ENCODE data around the gene FDX2. TPM values are rescaled to one million over a fixed set of nuclear protein-coding genes. Genes with fewer than 3 reads are reported as not detected.
A peak's percentile ranks its signal among the peaks of the same experiment; 100 is the strongest.

Gene FDX2
- total and polyA plus RNA-seq, 12 donors: 11.7 to 35.5 (median 17.4) TPM

DNA sequence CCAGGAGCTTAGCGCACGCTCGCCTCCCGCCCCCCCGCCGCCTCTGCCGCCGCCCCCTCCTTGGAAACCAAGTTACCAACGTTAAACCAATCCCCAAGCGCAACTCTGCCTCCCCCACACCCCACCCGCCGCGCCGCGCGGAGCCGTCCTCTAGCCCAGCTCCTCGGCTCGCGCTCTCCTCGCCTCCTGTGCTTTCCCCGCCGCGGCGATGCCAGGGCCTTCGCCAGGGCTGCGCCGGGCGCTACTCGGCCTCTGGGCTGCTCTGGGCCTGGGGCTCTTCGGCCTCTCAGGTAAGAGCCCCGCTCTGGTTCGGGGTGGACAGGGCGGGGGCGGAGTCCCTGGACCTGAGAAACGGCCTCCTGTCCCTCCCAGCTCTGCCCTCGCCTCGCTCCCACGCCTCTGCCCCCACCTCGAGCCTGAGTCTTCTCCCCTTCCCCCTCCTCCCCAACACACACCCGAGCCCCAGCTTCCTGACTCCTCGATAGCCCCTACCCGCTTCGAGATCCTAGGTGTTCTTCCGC, 25.9 kb downstream of the FDX2 start, which contains the start of gene ICAM5:
ICAM5 (plus strand) TSS at position 117 of the 521 bp plus-strand sequence; CDS start at position 209, 92 bp downstream.
- intact Hi-C loops (cut with DNase I): loop anchor here in 2 of 10 donors (5.0 kb wide), 2 partner anchors 37 to 42 kb away; partner anchors contain the start of gene RAVER1 (in 1 of the 2)
- ATAC-seq: no peak
- peaks cover 28 to 81% (median 78%) of the 10 kb centered on the region in 7 donors for H3K27me3 ChIP-seq

DNA sequence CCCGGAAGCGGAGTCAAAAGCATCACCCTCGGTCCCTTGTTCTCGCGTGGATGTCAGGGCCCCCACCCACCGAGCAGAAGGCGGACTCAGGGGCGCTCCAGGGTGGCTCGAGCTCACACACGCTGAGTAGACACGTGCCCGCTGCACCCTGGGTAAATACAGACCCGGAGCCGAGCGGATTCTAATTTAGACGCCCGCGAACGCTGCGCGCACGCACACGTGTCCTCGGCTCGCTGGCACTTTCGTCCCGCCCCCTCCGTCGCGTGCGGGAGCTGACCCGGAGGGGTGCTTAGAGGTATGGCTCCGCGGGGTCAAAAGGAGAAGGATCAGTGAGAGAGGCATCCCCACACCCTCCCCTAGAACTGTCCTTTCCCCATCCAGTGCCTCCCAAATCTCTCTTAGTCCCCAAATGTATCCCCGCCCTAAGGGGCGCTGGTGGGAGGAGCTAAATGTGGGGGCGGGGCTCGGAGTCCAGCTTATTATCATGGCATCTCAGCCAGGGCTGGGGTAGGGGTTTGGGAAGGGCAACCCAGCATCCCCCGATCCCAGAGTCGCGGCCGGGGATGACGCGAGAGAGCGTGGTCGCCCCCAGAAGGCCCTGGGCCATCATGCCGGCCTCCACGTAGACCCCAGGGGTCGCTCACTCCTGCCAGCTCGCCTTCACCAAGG, 26.5 kb downstream of the FDX2 start:
- intact Hi-C loops (cut with DNase I): loop anchor here in 2 of 10 donors (5.0 kb wide), 2 partner anchors 38 to 43 kb away; partner anchors contain the start of gene RAVER1 (in 1 of the 2)

More for the DNA sequence above, 25.9 kb downstream of the FDX2 start, which contains the start of gene ICAM5:
- 1 to 2% methylated on average over 36 to 45 of the region's 45 CpGs for WGBS, 2 donors
- H3K4me1 ChIP-seq: peaks cover 23 to 98% (median 78%) of the 10 kb centered on the region in 9 donors
- peak within 1 kb of the TSS; percentile 25 to 56 (median 40) for H3K4me3 ChIP-seq
- no peak within 1 kb of the TSS for H3K27ac ChIP-seq
- H3K9me3 ChIP-seq: no peaks in the 10 kb centered on the region
- peaks cover 0 to 14% (median 7%) of the 10 kb centered on the region in 9 donors for H3K36me3 ChIP-seq
- DNase-seq: no peak
- TF ChIP-seq, protein P1, sequence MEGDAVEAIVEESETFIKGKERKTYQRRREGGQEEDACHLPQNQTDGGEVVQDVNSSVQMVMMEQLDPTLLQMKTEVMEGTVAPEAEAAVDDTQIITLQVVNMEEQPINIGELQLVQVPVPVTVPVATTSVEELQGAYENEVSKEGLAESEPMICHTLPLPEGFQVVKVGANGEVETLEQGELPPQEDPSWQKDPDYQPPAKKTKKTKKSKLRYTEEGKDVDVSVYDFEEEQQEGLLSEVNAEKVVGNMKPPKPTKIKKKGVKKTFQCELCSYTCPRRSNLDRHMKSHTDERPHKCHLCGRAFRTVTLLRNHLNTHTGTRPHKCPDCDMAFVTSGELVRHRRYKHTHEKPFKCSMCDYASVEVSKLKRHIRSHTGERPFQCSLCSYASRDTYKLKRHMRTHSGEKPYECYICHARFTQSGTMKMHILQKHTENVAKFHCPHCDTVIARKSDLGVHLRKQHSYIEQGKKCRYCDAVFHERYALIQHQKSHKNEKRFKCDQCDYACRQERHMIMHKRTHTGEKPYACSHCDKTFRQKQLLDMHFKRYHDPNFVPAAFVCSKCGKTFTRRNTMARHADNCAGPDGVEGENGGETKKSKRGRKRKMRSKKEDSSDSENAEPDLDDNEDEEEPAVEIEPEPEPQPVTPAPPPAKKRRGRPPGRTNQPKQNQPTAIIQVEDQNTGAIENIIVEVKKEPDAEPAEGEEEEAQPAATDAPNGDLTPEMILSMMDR (IDR thresholded peaks at IDR 0.05): no peak

DNA sequence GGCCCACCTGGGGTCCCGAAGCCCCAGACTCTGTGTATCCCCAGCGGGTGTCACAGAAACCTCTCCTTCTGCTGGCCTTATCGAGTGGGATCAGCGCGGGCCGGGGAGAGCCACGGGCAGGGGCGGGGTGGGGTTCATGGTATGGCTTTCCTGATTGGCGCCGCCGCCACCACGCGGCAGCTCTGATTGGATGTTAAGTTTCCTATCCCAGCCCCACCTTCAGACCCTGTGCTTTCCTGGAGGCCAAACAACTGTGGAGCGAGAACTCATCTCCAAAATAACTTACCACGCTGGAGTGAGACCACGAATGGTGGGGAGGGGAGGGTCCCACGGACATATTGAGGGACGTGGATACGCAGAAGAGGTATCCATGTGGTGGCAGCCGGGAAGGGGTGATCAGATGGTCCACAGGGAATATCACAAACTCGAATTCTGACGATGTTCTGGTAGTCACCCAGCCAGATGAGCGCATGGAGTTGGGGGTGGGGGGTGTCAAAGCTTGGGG, 27.1 kb downstream of the FDX2 start:
- Histone ChIP-seq H3K9me3 (no peaks in the 10 kb centered on the region), H3K36me3 (peaks cover 0 to 26% (median 18%) of the 10 kb centered on the region in 9 donors), H3K27me3 (peaks cover 19 to 69% (median 66%) of the 10 kb centered on the region in 7 donors), H3K4me3 (peak overlapping the region in 6 of 10 donors; percentile 32 to 56 (median 49)), H3K27ac (no peak overlapping the region), H3K4me1 (peaks cover 23 to 90% (median 77%) of the 10 kb centered on the region in 9 donors)
- TF ChIP-seq, protein P1 (IDR thresholded peaks at IDR 0.05): no peak
- no peak for DNase-seq
- WGBS, 2 donors: 7 to 8% methylated on average over 23 of the region's 23 CpGs
- no peak for ATAC-seq
- intact Hi-C loops (cut with DNase I): loop anchor here in 2 of 10 donors (5.0 kb wide), 2 partner anchors 39 to 44 kb away; partner anchors contain the start of gene RAVER1 (in 1 of the 2)

More for the DNA sequence above, 26.5 kb downstream of the FDX2 start:
- Histone ChIP-seq H3K4me3 (peak overlapping the region in 9 of 10 donors; percentile 25 to 56 (median 41)), H3K27me3 (peaks cover 25 to 75% (median 72%) of the 10 kb centered on the region in 7 donors), H3K9me3 (no peaks in the 10 kb centered on the region), H3K36me3 (peaks cover 0 to 20% (median 13%) of the 10 kb centered on the region in 9 donors), H3K4me1 (peaks cover 23 to 93% (median 77%) of the 10 kb centered on the region in 9 donors), H3K27ac (no peak overlapping the region)
- DNase-seq: no peak
- TF ChIP-seq, protein P1 (IDR thresholded peaks at IDR 0.05): no peak
- ATAC-seq: no peak
- 1% methylated on average over 50 of the region's 50 CpGs for WGBS, 2 donors

All from heart right ventricle (tissue), 16 donors.